Bone marrow (tissue), 2 donors: ENCODE measurements around the gene GFOD2.

Source experiments
- DNase-seq, 2 donors: peaks; one replicate each; lab custom pipeline; 2025; lab: John Stamatoyannopoulos, UW

GFOD2 gene

DNA sequence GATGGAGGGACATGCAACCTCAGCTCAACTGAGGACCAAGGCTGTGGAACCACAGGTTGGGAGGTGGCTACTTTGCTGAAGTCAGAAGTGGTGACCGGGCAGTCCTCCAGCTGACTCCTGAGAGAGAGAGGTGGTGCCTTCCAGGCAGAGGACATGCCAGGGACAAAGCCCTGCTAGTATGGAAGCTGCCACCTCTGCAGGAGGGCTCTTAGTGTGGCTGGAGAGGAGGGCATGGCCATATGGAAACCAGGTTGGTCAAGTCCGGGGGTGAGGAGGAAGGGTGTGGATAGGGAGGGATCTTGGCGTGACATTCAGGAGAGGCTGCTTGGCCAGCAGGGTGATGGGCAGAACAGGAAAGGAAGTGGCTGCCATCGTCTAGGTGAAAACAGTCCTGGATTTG, 46.8 kb downstream of the GFOD2 start:
- DNase-seq = no peak

DNA sequence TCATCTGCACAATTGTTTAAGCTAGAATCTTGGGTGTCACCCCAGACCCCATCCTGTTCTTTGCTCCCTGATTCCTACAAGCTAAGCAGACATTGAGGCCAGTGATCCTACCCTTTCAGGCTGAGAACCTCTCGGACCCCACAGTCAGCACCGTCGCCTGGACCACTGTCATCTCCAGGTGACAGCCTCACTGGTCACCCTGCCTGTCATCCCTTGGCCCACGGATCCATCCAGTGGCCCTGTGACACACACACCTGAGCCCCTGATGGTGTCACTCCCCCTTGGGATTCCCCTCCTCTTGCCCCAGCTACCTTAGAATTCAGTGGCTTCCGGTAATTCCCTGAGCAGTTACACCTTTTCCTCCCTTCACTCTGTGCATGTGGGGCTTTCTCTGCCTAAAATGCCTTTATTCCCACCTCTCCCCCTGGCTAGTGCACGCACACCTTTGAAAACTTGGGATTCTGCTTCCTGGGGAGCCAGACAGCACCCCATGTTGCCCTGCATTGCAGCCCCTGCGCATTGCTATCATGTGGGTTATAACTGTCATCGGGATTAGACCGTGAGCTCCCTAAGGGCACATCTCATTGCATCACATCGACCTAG, 49.5 kb downstream of the GFOD2 start:
- DNase-seq = no peak

DNA sequence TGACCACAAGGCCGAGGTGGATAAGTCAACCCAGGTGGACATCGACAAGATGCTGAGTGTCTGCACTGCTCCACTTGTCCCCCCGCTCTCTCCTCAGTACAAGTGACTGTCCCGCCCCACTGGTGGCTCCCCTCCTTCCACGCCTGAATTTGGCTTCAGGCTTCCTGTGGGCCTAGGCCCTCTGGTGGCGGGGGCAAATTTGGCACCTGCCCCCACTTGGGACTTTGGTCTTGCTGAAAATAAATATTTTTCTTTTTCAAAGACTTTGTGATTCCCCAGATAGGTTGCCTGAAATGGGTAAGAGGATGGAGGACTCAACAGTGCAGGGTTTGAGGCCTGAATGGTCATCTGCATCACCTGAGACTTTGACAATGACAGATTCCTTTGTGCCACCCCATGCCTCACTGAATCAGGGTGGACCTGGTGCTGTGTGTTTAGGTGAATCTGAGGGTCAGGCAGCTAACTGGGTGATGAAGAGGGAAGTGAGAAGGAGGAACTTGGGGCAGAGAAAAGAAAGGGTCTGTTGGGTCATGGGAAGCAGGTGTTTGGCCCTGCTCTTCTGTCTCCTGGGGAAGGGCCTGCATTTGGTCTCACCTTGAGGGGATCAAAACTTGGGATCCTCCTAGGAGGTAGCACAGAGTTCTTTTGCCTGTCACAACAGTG, 50.5 kb downstream of the GFOD2 start:
- no peak for DNase-seq

DNA sequence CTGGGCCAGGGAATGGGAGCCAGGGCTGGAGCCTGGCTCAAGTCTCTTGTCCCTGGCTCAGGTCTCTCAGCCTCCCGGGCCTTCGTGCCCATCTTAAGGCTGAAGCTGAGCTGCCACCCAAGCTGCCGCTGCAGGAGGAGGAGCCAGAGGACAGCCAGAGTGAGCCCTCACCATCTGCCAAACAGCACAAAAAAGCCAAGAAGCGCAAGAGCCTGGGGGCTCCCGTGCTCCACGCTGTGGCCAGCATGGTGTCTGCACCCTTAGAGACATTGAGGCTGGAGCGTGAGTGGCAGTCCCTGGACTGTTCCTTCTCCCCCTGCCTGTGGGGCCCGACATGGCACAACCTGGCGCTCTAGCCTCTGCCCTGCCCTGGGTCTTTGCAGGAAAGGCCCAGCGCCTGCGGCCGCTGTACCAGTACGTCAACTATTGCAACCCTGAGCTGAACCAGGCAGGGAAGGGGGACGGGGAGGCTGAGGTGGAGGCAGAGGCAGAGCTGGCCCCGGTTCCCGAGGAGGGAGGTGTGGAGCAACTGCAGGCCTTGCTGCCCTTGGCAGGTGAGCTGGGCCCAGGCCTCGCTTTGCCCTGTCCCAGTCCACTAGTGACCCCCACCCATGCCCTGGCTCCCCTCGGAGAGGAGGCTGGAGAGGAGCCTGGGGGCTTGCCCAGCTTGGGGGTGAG, 51.2 kb downstream of the GFOD2 start:
- peak; percentile 46 to 94 for DNase-seq

DNA sequence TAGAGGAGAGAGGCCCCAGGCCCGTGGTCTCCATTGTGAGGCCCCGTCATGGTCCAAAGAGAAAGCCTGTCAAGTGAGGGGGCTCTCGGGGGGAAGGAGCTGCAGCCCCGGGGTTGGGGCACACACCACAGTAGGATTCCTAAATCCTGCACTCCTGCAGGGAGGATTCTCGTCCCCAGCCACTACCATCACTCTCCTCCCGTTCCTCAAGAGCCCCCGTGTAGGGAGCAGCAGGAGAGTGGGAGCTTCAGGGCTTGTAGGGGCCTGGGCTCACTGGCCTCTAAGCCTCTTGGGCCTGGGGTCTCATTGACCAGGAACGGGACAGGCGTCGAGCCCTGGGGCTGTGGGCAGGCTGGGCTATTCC, 51.7 kb downstream of the GFOD2 start:
- no peak for DNase-seq

DNA sequence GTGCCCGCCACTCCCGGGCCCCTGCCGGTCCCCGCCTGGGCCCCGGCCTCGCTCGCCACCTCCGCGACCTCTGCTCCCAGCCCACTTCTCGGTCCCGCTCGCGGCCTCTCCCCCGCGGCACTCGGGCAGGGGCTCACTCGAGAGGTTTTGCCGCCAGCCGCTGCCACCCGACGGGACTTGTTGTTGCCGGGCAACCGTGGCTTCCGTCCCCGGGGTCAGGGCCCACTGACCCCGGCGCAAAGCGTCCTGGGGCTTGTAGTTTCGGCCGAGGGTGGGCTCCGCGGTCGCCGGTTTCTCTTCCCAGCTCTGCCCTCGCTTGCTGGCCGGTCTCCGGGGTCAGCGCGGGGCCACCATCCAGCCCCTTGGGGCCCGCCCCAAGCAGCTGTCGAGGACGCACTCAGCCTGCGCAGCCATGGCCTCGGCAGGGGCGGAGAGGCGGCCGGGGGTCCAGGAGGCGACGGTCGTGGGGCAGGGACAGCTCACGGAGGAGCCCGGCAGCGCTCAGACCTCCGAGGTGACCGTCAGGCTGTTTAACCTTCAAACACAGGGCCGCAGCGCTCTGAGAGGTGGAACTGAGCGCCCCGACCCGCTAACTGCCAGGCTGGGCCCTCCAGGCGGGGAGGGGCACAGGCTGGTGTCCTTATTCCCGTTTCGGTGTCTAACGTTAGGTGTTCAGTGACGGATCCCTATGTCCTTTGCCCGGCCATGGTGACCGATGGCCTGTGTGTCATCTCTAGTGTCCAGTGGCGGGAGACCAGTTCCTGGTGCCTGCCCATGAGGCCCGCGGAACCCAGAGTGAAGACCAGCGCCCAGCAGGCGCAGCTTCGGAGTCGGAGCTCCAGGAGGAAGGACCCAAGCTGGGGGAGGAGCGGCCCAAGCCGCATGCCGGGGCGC, 52.3 kb downstream of the GFOD2 start, which contains the start of the genes C16orf86 and ENKD1:
C16orf86 (plus strand) TSS at position 256 of the 894 bp plus-strand sequence; CDS start at position 413, 157 bp downstream.
ENKD1 (minus strand) TSS at position 192 of the 894 bp plus-strand sequence. CDS start 308 bp downstream, outside the sequence.
- peak; percentile 17 to 61 for DNase-seq

DNA sequence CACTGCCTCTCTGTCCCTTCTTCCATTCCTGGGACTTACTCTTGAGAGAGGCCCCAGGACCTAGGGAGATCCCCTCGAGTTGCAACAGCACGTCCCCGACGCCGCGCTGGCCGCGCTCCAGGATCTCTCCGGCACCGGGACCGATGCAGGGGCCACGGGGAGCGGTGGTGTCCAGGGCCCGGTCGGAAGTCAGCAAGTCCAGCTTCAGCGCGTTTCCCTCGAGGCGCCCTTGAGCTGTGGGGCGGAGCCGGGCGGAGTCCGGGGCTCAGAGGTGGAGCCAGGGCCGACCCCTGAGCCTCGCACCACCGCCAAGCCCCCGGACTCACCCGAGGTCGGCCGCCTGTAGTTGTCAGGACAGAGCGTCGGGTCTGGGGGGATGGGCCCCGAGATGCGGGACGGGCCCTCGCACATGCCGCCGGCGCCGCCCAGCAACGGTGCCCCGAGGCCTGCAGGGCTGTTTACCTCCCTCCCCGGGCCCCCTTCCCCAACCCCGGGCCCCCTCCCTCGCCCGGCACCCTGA, 53.0 kb downstream of the GFOD2 start:
- DNase-seq = no peak

DNA sequence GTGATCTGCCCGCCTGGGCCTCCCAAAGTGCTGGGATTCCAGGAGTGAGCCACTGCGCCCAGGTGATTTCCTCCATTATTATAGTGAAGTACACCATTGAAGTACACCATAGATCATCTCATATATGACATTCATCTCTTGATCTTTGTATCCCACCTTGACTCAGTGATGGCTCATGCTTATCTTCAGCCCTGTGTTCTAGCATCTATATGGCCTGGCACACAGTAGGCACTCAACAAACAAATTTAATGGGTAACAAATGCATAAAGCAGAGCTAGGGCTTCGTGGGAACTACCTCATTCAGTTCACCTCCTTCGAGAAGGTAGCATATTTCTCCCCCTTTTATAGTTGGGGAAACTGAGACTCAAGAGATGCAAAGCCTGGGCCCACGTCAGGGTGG, 53.5 kb downstream of the GFOD2 start:
- no peak for DNase-seq

DNA sequence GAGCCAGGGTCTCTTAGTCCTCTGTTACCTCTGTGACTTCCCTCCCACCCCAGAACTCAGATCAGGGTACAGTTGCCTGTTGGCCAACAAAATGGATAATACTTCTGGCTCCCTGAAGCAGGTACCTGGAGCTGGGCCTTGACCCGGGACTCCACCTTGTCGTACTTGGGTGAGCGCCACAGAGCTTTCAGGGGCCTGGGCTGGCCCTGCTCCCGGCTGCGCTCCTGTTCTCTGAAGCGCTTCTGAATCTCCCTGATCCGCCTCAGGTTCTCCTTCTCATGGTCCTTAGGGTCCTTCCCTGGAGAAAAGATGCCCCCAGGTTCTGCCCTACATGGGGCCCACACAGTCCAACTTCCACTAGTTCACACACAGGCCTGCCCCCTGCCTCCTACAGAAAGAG, 54.2 kb downstream of the GFOD2 start:
- DNase-seq = no peak

DNA sequence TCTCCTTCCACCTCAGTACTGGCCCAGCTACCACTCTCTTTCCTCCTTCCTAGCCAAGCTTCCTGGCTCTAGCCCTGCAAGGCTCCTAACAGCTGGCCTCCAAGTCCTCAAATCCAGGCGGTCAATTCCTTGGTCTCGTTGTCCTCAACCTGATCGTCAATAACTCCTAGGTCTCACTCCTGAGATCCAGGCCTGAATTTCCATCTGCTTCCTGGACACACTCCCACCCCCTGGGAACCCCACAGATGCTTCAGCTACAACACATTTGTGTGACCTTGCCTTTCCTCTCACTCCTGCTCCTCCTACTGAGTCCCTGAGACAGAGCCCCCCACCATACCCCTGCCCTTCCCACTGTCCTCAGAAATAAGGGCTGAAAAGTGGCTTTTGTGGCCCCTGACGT, 54.9 kb downstream of the GFOD2 start:
- no peak for DNase-seq

DNA sequence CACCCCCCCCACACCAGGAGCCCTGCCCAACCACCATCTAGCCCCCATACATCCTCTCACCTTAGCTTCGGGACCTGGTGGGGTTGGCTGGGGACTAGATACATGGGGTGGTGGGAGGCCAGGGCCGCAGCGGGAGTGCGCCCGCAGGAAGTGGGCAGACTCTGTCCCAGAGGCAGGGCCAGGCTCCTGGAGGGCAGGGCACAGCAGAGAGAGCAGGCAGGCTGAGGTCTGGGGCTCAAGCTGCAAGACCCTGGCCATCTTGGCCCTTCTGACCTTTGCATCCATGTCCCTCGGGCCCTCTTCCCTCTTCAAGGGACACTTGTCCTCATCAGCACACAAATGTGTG, 55.3 kb downstream of the GFOD2 start:
- DNase-seq = no peak

DNA sequence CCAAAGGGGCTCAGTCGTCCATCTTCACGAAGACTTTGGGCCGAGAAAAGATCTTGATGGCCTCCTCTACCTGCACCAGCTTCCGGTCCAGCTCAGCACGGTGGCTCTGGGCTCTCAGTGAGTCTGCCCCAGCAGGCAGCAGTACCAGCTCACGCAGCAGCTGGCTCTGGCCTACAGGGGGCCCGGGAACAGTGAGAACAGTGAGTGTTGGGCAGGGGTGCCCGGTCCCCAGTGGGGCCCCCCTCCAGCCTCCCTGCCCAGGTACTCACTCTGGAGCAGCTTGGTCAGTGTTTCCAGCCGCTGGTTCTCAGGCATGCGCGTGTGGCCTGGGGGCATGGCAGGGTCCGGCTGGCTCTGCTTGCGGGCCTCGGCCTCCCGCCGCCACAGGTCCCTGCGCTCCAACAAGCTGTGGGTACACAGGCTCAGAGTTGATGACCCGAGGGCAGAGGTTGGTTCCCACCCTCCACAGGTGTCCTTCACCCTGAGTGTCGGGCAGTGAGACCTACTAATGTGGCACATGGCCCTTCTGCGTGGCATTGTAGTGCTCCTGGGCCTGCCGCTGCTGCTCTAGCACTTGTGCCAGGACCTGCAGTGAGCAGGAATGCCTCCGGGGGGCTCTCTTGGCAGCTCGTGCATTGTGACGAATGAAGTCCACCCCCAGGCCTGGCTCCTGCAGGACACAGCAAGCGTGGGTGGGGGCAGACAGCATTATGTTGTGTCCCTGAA, 55.8 kb downstream of the GFOD2 start:
- DNase-seq = no peak

DNA sequence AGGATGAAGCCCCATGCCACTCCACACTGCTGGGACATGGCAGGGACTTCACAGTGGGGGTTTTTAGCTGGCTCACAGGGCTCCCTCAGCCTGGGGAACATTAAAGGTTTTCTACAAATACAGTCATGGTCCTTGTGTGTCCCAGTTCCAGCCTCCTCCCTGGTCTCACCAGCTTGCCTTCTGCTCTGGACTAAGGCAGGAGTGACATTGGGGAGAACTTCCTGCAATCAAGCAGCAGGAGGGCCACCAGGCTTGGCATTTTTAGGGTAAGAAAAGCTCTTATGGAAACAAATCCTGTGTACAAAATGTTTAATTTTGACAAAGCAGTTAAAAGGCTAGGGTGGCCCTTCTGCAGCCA, 56.5 kb downstream of the GFOD2 start:
- DNase-seq = no peak

DNA sequence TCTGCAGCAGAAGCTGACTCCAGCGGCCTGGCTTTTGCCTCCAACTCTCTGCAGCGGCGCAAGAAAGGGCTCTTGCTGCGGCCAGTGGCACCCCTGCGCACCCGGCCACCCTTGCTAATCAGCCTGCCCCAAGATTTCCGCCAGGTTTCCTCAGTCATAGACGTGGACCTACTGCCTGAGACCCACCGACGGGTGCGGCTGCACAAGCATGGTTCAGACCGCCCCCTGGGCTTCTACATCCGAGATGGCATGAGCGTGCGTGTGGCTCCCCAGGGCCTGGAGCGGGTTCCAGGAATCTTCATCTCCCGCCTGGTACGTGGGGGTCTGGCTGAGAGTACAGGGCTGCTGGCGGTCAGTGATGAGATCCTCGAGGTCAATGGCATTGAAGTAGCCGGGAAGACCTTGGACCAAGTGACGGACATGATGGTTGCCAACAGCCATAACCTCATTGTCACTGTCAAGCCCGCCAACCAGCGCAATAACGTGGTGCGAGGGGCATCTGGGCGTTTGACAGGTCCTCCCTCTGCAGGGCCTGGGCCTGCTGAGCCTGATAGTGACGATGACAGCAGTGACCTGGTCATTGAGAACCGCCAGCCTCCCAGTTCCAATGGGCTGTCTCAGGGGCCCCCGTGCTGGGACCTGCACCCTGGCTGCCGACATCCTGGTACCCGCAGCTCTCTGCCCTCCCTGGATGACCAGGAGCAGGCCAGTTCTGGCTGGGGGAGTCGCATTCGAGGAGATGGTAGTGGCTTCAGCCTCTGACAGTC, 57.0 kb downstream of the GFOD2 start:
- no peak for DNase-seq

DNA sequence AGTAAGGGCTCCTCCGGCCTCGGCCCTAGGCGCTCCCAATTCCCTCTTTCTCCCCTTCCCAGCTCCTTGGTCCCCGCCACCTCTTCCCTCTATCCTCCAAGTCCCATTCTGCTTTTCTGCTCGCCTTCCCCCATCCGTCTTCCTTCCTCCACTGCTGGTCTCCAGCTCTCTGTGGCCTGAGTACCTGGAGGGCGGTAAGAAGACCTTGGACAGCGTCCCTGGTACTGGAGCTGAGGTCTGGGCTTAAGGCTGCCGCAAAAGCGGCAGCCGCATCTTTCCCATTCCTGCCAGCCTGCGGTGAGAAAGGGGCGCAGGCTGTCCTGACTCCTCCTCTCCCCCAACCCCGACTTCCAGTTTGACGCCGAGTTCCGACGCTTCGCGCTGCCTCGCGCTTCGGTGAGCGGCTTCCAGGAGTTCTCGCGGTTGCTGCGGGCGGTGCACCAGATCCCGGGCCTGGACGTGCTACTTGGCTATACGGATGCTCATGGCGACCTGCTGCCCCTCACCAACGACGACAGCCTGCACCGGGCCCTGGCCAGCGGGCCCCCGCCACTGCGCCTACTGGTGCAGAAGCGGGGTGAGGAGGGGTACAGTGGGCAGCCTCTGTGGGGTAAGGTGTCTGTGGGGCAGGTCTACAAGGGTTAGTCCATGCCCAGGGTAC, 57.9 kb downstream of the GFOD2 start:
- peak in 1 of 2 donors; percentile 28 for DNase-seq

DNA sequence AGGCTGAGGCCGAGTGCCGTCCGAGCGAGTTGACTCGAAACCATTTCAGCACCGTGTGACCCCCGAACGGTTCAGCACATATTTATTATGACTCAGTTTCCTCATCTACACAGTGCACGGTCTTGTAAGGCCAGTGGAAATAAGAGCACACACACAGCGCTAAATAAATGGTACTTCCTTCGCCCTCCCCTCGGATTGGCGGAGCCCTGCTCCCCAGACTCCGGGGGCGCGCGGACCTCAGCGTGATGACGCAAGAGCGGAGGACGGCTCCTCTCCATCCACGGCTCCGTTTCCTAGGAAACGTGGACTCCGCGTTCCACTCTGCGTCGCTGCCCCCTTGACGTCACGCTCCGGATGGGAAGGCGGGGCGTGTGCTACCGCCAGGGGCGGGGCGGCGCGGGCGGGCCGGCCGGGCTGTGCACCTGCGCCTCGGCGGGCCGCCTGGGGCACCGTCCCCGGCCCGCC, 58.5 kb downstream of the GFOD2 start, which contains the start of gene PARD6A:
PARD6A (plus strand) TSS at position 397 of the 465 bp plus-strand sequence. CDS start 79 bp downstream, outside the sequence.
- peak; percentile 85 to 90 for DNase-seq

DNA sequence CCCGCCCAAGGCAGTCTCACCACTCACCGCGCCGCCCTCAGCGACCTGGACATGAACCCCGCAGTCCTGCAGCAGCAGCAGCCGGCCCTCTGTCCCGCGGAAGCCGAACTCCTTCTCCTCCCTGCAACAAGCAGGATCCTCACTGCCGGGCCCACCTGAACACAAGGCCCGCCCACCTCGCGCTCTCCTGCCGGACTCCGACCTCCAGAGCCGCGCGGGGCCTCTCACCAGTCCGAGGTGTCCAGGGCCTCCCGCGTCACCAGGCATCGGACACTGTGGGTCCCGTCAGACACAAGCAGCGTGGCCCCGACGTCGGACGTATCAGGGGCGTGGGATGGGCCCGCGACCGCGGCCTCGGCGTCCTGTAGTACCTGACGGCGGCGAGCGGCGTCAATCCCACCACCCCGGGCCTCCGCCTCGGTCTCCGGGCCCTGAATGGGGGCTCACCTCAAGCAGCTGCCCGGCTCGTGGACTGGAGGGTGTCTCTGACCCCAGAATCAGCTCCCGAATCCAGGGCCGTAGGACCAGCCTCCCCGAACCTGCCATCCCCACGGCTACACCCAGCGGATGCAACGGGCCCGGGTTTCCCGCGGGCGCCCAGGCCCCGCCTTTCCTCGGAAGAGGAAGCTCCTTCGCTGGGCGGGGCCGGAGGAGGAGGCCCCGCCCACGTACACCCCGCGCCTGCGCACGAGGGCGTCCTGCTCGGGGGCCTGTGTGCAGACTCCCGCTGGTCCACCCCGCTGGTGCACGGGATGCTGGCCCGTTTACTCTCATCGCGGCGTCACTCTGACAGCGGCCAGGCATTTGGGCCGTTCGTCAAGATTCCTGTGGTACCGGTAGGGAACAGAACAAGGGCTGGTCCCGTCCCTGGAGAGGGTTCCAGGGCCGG, 59.2 kb downstream of the GFOD2 start, which contains the start of gene ACD:
ACD (minus strand) TSS at position 586 of the 889 bp plus-strand sequence; CDS start at position 546, 40 bp downstream.
- peak; percentile 77 to 88 for DNase-seq

DNA sequence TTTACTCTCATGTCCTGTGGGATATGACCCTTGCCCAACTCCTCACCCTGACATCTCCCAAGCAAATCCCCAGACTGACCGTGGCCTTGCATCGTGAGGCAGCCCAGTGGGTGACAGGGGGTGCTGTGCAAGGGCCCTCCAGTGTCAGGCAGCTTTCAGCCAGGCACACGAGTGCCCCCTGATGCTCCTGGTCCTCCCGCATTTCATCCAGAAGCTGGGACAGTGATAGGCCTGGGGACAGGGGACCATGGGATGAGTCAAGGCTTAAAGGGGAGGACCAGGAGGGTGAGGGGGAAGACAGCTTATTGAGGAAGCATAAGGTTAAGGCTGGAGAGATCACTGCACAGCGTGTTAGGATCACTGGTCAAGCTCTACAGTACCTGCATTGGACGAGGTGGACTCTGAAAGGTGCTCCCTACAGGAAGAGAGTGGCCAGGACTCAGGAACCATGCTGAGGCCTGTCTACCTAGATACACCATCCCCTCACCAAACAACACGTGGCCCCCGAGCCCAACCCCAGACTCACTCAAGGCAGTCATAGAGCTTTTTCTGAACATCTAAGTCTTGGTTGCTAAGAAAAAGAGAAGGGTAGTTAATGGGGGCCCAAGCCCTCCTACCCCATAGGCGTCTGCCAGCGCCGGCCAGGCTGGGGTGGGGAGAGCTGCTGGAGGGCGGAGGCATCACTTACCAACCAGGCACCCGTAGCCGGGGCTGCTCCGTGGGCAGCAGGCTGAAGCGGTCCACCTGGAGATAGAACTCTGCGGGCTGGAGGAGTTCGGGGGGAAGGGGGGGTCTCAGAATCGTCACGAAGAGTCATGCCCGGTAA, 60.1 kb downstream of the GFOD2 start:
- DNase-seq = no peak
